ENCODE results near the gene KRTAP4-12. TPM values are rescaled to one million over a fixed set of nuclear protein-coding genes. Genes with fewer than 3 reads are reported as not detected.
"Not testable (repeated sequence)": the region's sequence is repeated elsewhere in the genome, so short reads cannot be mapped to it uniquely, and the experiment has no call there.

KRTAP4-12 gene
- not detected for total RNA-seq

DNA sequence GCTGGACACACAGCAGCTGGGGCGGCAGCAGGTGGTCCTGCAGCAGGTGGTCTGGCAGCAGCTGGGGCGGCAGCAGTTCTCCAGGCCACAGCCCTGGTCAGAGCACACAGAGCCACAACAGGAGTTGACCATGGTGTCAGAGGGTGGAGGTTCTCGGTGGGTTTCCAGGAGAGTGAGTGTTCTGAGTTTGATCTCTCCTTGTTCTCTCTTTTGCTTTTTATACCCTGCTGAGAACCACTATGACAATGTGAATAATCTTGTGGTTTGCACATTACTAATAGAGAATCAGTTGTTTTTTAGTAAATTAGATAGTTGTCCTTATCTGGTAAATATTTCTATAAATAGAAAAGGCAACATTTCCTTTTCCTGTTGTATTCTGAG is at the start of gene KRTAP4-12:
Gene KRTAP4-12, minus strand, starts transcription at position 192 of the 381 bp plus-strand sequence. Its CDS starts 60 bp downstream, at position 132.
- H3K4me1 ChIP-seq (ENCODE audit: insufficient read depth, low read length); H3K27me3 ChIP-seq (ENCODE audit: insufficient read depth, low read length); H3K4me3 ChIP-seq (ENCODE audit: low read length); H3K9me3 ChIP-seq (ENCODE audit: low read depth, low read length): not testable (repeated sequence)

DNA sequence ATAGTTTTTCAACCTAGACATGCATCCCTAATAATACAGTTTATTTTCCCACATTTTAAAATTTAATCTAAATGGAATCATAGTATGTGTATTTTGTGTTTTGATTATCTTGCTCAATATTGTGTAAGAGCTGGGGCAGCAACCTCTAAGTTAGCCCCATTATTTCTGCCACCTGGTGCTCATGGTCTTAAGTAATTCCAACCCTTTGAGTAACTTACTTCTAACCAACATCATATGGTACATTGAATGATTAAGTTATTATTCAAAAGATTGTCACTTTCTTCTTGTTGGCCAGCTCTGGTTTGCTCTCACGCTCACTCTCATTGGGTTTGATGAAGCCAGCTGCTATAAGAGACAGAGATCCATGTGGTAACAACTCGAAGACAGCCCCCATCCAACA is 47.9 kb upstream of the KRTAP4-12 start:
- H3K9me3 ChIP-seq (ENCODE audit: low read depth, low read length), result no peaks in the 10 kb centered on the region
- H3K4me3 ChIP-seq (ENCODE audit: low read length), result no peak overlapping the region
- no peaks in the 10 kb centered on the region for H3K27me3 ChIP-seq (ENCODE audit: insufficient read depth, low read length)
- peaks cover 11% of the 10 kb centered on the region for H3K4me1 ChIP-seq (ENCODE audit: insufficient read depth, low read length)

DNA sequence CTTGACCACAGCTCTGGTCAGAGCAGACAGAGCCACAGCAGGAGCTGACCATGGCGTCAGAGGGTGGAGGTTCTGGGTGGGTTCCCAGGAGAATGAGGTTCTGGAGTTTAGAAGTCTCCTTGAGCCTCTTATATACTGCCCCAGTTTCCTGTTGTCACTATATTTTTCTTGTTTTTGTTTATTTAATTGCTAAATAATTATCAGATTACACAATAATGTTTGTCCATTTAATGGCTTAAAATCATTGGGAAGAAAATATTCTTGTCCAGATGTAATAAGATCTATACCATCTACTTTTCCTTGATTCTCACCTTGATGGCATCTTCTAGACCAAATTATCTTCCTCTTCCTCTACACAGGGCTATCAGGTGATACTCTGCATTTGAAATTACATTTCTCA is 44.1 kb upstream of the KRTAP4-12 start, which contains the start of gene KRTAP4-3:
Gene KRTAP4-3, minus strand, starts transcription at position 101 of the 400 bp plus-strand sequence. Its CDS starts 49 bp downstream, at position 52.
- no peak within 1 kb of the TSS for H3K4me3 ChIP-seq (ENCODE audit: low read length)
- H3K4me1 ChIP-seq (ENCODE audit: insufficient read depth, low read length), result no peaks in the 10 kb centered on the region
- H3K27me3 ChIP-seq (ENCODE audit: insufficient read depth, low read length), result peaks cover 3% of the 10 kb centered on the region
- no peaks in the 10 kb centered on the region for H3K9me3 ChIP-seq (ENCODE audit: low read depth, low read length)

DNA sequence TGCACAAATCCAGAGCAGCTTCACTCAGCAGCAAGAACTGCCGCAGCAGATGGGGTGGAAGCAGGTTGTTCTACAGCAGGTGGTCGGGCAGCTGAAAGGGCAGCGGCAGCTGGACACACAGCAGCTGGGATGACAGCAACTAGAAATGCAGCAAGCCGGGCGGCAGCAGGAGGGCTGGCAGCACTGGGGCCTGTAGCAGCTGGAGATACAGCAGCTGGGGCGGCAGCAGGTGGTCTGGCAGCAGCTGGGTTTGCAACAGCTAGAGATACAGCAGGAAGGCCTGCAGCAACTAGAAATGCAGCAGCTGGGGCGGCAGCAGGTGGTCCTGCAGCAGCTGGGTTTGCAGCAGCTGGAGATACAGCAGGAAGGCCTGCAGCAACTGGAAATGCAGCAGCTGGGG is 43.6 kb upstream of the KRTAP4-12 start:
- no peaks in the 10 kb centered on the region for H3K9me3 ChIP-seq (ENCODE audit: low read depth, low read length)
- peaks cover 3% of the 10 kb centered on the region for H3K27me3 ChIP-seq (ENCODE audit: insufficient read depth, low read length)
- H3K4me3 ChIP-seq (ENCODE audit: low read length), result no peak overlapping the region
- no peaks in the 10 kb centered on the region for H3K4me1 ChIP-seq (ENCODE audit: insufficient read depth, low read length)

DNA sequence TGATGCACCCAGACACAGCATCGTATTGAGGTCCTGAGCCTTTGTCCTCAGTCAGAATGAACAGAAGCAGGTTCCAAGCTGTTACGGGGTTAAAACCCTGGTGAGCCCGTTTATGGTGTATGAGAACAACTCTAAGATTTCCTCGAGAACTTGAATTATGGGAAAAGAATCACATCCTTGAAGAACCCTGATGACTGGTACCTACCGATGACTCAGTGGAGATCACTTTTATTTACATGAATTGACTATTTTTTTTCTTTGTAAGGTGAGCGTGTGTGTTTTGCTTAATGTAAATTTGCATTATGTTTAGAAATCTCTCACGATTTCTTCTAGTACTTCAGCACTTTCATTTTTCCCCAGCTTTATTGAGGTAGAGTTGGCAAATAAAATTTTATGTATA is 39.8 kb upstream of the KRTAP4-12 start:
- no peaks in the 10 kb centered on the region for H3K9me3 ChIP-seq (ENCODE audit: low read depth, low read length)
- no peak overlapping the region for H3K4me3 ChIP-seq (ENCODE audit: low read length)
- H3K27me3 ChIP-seq (ENCODE audit: insufficient read depth, low read length), result peaks cover 3% of the 10 kb centered on the region
- no peaks in the 10 kb centered on the region for H3K4me1 ChIP-seq (ENCODE audit: insufficient read depth, low read length)

DNA sequence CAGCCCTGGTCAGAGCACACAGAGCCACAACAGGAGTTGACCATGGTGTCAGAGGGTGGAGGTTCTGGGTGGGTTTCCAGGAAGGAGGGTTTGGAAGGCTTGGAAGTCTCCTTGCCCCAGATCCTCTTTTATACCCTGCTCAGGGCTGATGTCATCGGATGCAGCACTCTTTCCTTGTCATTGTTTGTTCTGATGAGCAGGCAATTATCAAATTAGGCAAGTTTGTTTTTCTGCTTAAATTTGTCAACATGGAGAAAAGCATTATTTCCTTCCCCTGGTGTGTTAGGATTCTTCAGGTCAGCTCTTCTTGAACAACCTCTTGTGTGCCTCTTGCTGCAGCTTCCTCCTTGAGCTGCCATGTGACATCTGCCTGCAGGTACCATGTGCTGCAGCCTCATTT is 36.7 kb upstream of the KRTAP4-12 start, which contains the start of gene KRTAP4-4:
Gene KRTAP4-4, minus strand, starts transcription at position 101 of the 400 bp plus-strand sequence. Its CDS starts 57 bp downstream, at position 44.
- H3K9me3 ChIP-seq (ENCODE audit: low read depth, low read length), result no peaks in the 10 kb centered on the region
- peaks cover 11% of the 10 kb centered on the region for H3K27me3 ChIP-seq (ENCODE audit: insufficient read depth, low read length)
- no peak within 1 kb of the TSS for H3K4me3 ChIP-seq (ENCODE audit: low read length)
- H3K4me1 ChIP-seq (ENCODE audit: insufficient read depth, low read length), result no peaks in the 10 kb centered on the region

DNA sequence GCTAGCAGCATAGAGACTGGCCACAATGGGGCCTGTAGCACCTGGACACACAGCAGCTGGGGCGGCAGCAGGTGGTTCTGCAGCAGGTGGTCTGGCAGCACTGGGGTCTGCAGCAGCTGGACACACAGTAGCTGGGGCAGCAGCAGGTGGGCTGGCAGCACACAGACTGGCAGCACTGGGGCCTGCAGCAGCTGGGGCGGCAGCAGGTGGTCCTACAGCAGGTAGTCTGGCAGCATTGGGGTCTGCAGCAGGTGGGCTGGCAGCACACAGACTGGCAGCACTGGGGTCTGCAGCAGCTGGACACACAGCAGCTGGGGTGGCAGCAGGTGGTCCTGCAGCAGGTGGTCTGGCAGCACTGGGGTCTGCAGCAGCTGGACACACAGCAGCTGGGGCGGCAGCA is 36.2 kb upstream of the KRTAP4-12 start:
- H3K9me3 ChIP-seq (ENCODE audit: low read depth, low read length); H3K4me1 ChIP-seq (ENCODE audit: insufficient read depth, low read length); H3K4me3 ChIP-seq (ENCODE audit: low read length): not testable (repeated sequence)
- H3K27me3 ChIP-seq (ENCODE audit: insufficient read depth, low read length), result peaks cover 13% of the 10 kb centered on the region

DNA sequence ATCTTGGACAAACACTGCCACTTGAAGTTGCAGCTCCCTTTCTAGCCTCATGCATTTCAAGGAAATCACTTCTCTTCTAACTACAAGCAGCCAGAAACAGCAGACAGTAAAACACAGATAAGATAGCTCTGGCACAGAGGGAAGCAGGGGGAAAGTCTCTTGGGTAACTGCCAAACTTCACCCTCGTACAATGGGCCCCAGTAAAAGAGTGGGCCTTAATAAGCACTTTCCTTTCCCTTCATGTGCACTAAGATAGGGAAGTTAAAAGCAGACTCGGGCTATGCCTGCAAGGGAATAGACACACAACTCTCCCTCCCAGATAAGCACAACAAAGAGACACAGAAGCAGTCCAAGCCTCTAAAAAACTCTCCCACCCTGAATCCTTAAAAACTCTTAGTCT is 29.9 kb upstream of the KRTAP4-12 start:
- H3K4me3 ChIP-seq (ENCODE audit: low read length), result no peak overlapping the region
- H3K4me1 ChIP-seq (ENCODE audit: insufficient read depth, low read length), result no peaks in the 10 kb centered on the region
- no peaks in the 10 kb centered on the region for H3K9me3 ChIP-seq (ENCODE audit: low read depth, low read length)
- peaks cover 11% of the 10 kb centered on the region for H3K27me3 ChIP-seq (ENCODE audit: insufficient read depth, low read length)

DNA sequence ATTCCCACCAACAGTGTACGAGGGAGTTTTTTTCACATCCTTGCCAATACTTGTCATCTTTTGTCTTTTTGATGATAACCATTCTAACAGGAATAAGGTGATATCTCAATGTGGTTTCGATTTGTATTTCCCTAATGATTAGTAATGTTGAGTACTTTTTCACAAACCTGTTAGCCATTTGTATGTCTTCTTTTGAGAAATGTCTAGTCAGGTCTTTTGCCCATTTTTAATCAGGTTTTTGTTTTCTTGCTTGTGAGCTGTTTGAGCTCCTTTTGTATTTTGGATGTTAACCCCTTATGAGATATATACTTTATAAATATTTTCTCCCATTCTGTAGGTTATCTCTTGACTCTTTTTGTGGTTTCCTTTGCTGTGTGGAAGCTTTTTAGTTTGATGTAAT is 27.5 kb upstream of the KRTAP4-12 start:
- peaks cover 9% of the 10 kb centered on the region for H3K27me3 ChIP-seq (ENCODE audit: insufficient read depth, low read length)
- H3K9me3 ChIP-seq (ENCODE audit: low read depth, low read length), result no peaks in the 10 kb centered on the region
- no peaks in the 10 kb centered on the region for H3K4me1 ChIP-seq (ENCODE audit: insufficient read depth, low read length)
- H3K4me3 ChIP-seq (ENCODE audit: low read length), result no peak overlapping the region

DNA sequence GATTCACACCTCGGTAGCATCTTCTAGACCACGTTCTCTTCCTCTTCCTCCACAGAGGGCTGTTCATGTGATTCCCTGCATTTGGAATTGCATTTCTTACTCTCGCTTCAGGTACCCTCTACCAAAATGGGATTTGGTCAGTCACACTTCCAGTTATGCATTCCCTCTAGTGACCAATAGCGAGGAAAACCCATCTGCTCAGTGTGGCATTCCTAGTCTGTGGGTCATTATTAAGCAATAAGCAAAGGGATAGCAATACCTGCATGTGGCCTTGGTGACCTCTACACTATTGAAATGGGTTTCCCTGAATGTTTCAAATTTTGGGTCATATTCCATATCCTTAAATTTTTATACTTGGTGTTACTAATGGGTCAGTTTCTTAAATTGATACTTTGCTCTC is 26.0 kb upstream of the KRTAP4-12 start:
- Histone ChIP-seq H3K4me1 (ENCODE audit: insufficient read depth, low read length) (no peaks in the 10 kb centered on the region), H3K9me3 (ENCODE audit: low read depth, low read length) (no peaks in the 10 kb centered on the region), H3K27me3 (ENCODE audit: insufficient read depth, low read length) (no peaks in the 10 kb centered on the region), H3K4me3 (ENCODE audit: low read length) (no peak overlapping the region)

DNA sequence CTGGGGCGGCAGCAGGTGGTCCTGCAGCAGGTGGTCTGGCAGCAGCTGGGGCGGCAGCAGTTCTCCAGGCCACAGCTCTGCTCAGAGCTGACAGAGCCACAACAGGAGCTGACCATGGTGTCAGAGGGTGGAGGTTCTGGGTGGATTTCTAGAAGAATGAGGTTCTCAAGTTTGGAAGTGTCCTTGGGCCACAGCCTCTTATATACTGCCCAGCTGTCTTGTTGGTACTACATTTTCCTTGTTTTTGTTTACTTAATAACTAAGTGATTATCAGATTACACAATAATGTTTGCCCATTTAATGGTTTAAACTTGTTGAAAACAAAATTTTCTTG is 25.6 kb upstream of the KRTAP4-12 start, which contains the start of gene KRTAP4-5:
Gene KRTAP4-5, minus strand, starts transcription at position 174 of the 334 bp plus-strand sequence. Its CDS starts 58 bp downstream, at position 116.
- Histone ChIP-seq H3K9me3 (ENCODE audit: low read depth, low read length) (no peaks in the 10 kb centered on the region), H3K4me1 (ENCODE audit: insufficient read depth, low read length) (no peaks in the 10 kb centered on the region), H3K27me3 (ENCODE audit: insufficient read depth, low read length) (no peaks in the 10 kb centered on the region)

DNA sequence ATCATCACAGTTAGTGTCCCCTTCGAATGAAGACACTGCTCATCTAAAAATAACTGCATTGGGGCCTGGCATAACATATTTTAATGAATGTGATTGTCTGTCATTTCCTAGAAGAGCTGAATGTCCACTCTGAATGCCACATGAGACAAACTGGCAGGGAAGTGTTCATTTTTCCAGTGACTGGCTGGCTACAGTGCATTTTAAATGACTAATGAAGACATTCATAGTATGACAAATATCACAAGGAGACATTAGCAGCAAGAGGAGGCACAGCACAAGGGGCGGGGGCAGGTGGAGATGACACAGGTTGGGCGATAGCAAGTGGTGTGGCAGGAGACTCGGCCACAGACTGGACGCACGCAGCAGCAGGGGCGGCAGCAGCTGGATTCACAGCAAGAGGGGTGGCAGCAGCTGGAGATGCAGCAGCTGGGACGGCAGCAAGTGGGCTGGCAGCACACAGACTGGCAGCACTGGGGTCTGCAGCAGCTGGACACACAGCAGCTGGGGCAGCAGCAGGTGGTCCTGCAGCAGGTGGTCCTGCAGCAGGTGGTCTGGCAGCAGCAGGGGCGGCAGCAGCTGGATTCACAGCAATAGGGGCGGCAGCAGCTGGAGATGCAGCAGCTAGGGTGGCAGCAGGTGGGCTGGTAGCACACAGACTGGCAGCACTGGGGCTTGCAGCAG is 25.1 kb upstream of the KRTAP4-12 start:
- H3K4me3 ChIP-seq (ENCODE audit: low read length); H3K4me1 ChIP-seq (ENCODE audit: insufficient read depth, low read length); H3K9me3 ChIP-seq (ENCODE audit: low read depth, low read length); H3K27me3 ChIP-seq (ENCODE audit: insufficient read depth, low read length): not testable (repeated sequence)

More for the DNA sequence above, 25.6 kb upstream of the KRTAP4-12 start, which contains the start of gene KRTAP4-5:
- H3K4me3 ChIP-seq (ENCODE audit: low read length), result no peak within 1 kb of the TSS

DNA sequence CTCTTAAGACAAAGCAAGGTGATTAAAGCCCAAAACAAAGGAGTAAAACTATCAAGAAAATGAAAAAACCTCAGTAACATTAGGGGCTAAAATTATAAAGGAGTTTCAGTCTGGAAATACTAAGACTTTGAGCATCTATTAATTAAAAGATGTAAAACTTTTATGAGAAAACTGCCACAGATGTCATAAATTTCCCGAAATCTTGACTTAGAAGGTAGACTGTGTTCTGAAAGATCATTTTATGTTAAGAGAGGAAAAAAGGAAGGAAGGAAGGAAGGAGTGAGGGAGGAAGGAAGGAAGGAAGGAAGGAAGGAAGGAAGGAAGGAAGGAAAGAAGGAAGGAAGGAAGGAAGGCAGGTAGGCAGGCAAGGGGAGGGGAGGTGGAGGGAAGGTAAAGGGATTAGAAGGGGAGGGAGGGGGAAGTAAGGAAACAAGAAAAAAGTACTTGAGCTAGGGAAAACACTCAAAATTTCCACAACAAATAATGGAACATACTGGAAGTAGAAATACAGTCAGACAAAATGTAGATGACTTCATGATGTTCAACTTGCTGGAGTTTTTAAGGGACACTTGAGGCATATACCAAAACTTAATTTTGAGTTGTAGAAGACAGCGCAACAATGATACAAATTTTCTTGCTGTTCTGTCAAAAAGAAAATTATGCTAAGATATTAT is 23.7 kb upstream of the KRTAP4-12 start:
- Histone ChIP-seq H3K4me3 (ENCODE audit: low read length) (no peak overlapping the region), H3K27me3 (ENCODE audit: insufficient read depth, low read length) (no peaks in the 10 kb centered on the region), H3K4me1 (ENCODE audit: insufficient read depth, low read length) (no peaks in the 10 kb centered on the region), H3K9me3 (ENCODE audit: low read depth, low read length) (no peaks in the 10 kb centered on the region)

DNA sequence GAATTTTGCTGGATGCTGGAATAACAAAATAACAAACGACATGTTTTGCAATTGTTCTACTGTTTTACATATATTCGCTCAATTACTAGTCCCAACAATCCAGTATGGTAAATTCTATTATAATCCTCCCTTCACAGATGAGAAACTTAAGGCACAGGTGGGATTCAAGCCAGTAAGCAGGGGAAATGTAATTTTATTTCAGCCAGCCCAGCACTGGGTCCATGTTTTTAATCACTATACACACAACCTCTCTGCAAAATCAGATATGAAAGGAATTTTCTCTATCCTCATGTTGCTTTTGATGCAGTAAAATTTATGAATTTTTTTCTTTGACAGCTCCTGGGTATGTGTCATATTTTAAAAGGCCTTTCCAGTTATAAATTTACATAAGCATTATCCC is 21.3 kb upstream of the KRTAP4-12 start:
- Histone ChIP-seq H3K27me3 (ENCODE audit: insufficient read depth, low read length) (no peaks in the 10 kb centered on the region), H3K9me3 (ENCODE audit: low read depth, low read length) (no peaks in the 10 kb centered on the region), H3K4me1 (ENCODE audit: insufficient read depth, low read length) (no peaks in the 10 kb centered on the region), H3K4me3 (ENCODE audit: low read length) (no peak overlapping the region)

DNA sequence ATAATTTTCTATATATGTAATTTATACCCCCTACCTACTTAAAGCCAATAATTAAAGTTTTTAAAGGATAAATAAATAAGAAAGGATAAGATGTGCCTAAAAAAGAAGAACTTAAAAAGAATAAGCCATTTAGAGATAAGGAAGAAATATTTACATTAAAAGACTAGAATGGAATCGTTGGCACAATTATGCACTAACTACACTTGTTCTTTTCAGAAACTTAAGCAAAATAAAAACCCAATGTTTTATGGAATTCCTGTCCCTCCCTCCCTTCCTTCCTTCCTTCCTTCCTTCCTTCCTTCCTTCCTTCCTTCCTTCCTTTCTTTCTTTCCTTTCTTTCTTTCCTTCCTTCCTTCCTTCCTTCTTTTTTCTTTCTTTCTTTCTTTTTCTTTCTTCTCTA is 20.9 kb upstream of the KRTAP4-12 start:
- no peak overlapping the region for H3K4me3 ChIP-seq (ENCODE audit: low read length)
- no peaks in the 10 kb centered on the region for H3K4me1 ChIP-seq (ENCODE audit: insufficient read depth, low read length)
- no peaks in the 10 kb centered on the region for H3K9me3 ChIP-seq (ENCODE audit: low read depth, low read length)
- no peaks in the 10 kb centered on the region for H3K27me3 ChIP-seq (ENCODE audit: insufficient read depth, low read length)

DNA sequence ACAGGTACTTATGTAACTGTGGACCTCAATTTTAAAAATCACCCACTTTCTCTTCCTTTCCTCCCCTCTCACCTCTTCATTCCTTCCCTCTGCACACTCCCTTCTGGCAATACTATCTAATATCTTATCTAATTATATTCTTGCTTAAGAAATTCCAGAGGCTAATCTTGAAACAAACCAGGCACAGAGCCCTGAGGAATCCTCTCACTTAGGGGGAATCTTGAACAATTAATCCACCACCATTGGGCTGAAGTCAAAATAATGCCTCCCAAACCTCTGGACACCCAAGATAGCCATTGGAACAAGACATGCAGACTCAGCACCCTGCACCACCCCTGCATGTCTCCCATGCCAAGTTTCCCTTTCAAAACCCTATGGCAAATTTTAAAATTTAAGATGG is 17.4 kb upstream of the KRTAP4-12 start:
- H3K4me3 ChIP-seq (ENCODE audit: low read length), result no peak overlapping the region
- no peaks in the 10 kb centered on the region for H3K9me3 ChIP-seq (ENCODE audit: low read depth, low read length)
- H3K4me1 ChIP-seq (ENCODE audit: insufficient read depth, low read length), result no peaks in the 10 kb centered on the region
- no peaks in the 10 kb centered on the region for H3K27me3 ChIP-seq (ENCODE audit: insufficient read depth, low read length)
